GM12872 (cell line): Measurements from ENCODE around the gene GALNS.

ENCODE experiments used
- TF ChIP-seq, protein P1 (sequence below): IDR thresholded peaks from 3 replicates; pipeline ENCODE4 v1.5.1; 2011; ENCODE audit warnings: low read depth, mild to moderate bottlenecking, low read length, moderate library complexity; ENCODE audit not compliant: insufficient read depth

Gene GALNS

DNA sequence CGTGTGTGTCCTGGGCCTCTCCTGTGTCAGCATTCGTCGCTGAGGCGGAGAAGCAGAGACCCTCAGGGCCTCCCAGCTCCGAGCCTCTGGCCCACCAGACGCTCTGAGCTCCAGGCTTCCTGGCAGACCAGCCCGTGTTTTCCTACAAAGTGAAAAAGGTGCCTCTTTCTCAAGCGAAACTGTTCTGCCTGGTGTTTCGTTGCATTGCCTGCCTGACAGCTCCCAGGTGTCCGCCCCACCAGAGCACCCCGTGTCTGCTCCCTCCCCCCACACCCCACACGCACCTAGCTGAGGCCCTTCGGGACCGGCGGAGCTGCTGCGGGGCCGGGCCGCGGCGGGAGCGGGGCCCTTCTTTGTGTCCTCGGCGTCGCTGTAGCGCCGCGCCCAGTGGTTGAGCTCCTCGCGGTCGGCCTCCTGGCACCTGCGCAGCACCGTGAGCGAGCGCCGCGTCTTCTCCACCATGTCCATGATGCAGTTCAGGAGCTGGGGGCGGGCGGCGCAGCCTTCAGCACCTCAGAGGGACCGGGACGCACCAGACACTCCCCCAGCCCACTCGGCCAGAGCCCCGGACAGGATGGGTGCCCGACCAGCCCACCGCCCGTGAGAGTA, 24.4 kb upstream of the GALNS start:
- TF ChIP-seq, protein P1, sequence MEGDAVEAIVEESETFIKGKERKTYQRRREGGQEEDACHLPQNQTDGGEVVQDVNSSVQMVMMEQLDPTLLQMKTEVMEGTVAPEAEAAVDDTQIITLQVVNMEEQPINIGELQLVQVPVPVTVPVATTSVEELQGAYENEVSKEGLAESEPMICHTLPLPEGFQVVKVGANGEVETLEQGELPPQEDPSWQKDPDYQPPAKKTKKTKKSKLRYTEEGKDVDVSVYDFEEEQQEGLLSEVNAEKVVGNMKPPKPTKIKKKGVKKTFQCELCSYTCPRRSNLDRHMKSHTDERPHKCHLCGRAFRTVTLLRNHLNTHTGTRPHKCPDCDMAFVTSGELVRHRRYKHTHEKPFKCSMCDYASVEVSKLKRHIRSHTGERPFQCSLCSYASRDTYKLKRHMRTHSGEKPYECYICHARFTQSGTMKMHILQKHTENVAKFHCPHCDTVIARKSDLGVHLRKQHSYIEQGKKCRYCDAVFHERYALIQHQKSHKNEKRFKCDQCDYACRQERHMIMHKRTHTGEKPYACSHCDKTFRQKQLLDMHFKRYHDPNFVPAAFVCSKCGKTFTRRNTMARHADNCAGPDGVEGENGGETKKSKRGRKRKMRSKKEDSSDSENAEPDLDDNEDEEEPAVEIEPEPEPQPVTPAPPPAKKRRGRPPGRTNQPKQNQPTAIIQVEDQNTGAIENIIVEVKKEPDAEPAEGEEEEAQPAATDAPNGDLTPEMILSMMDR = no peak

DNA sequence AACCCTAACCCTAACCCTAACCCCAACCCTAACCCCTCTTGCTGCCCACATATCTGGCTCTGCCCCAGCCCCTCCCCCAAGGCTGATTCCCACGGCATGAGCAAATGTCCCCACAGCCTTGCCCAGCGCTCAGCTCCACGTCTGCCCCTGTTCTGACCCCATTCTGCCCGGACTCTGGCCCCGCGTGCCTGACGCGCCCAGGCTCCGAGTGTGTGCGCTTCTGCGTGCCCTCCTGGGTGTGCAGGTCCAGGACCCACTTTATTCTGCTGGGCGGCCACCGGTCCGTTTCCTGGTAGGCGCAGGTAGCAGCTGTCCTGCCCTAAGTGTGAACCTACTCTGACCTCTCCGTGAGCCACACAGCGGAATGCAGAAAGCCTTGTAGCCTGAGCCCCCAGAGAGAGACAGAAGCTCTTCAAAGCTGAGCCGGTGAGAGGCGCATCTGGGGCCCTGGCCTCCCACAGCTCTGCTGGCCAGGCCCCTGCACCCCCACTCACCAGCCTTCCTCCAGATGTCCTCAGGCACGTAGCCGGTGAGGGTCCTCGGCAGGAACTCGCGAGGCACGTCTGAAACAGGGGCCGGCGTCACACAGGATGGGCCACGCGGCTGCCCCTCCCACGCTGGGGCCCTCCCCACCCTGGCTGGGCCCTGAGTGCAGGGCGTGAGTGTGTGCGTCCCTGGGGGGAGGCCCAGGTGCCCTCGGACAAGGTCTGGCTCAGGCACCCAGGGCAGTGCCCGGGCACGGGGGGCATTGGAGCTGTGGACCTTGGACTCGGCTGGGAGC, 23.7 kb upstream of the GALNS start:
- TF ChIP-seq, protein P1 = no peak

DNA sequence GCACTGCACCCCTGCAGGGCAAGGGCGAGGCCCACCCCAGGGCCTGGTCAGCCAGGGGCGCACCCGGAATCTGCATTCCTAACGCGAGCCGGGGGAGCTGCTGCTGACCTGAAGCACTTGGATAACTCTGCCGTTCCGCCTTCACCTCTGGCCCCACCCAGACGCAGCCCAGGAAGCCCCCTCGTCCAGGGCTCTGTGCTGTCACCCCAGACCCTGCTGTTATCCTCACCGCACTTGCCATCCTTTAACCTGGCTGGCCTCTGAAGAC, 23.0 kb upstream of the GALNS start:
- TF ChIP-seq, protein P1 = no peak

DNA sequence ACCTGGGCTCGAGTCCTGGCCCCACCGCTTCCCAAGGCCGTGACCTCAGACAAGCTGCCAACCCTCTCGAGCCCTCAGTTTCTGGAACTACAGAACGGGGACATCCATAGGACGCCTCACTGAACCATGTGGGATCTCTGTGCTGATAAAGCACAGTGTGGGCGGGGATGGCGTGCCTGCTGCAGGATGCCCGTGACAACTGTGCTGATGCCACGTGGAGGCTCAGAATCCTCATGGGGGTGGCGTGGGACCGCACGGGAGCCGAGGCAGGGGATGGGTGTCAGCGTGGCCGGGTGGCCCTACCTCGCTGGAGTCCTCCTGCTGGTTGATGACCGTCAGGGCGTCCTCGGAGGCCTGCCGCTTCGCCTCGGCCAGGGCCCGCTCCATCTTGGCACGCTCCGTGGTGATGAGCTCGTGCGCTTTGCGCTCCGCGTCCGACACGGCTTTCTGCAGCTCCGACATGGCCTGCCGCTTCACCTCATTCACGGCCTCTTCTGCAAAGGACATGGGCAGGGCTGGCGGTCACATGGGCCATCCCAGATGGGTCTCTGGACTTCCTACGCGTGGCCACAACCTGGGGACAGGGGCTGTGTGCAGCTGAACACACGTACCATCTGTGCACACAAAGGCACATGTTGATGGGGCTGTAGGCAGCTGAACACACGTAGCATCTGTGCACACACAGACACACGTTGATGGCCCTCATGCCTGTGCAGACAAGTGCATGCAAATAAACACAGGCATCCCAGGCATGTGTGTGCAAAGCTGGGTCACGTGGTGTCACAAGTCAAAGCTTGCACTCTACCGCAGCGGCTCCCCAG, 22.4 kb upstream of the GALNS start:
- TF ChIP-seq, protein P1 = no peak

DNA sequence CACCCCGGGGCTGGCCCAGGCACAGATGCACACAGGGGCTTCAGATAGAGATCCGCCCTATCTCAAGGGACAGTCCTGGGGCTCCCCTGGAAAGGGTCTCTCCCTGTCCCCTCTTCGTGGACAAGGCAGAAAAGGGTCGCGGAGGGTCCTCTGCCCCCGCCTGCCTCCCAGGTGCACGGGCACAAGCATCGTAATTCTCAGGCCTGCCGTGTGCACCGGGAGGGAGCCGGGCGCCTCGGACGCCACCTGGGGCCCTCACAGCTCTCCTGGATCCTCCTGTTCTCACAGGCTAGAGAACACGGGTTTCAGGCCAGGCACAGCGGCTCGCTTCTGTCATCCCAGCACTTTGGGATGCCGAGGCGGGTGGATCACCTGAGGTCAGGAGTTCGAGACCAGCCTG, 21.6 kb upstream of the GALNS start:
- TF ChIP-seq, protein P1 = no peak

DNA sequence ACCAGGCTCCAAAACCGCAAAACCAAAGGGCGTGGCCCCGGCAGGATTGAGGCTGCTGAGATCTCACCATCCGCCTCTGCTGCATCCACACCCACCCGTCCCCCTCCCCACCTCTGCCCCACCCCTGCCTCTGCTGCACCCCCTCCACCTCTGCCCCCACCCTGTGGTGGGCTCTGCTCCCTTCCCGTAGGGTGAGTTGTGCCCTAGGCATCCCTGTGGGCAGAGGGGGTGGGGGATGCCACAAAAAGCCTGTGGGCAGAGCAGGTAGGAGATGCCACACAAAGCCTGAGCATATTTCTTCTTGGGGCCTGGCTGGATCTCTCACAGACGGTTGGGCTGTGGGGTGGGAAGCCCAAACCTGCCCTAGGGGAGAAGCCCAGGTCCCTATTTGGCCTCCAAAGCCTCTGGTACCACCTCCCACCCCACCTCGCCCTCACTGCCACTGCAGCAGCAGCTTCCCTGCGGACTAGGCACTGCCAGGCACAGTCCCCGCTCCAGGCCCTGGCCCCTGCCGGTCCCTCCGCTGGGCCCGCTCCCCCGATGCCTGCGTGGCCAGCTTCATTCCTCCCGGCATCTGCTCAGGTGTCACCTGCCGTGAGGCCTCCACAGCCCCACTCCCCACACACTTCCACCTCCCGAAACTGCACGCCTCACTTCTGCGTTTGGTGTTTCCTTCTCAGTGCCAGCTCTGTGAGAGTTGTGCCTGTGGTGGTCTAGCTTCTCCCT, 21.0 kb upstream of the GALNS start:
- TF ChIP-seq, protein P1 = no peak
